Renal cortex interstitium (tissue), 11 donors: ENCODE data around the gene CENPF. TPM values are rescaled to one million over a fixed set of nuclear protein-coding genes. Genes with fewer than 3 reads are reported as not detected.
"Not testable (repeated sequence)": the region's sequence is repeated elsewhere in the genome, so short reads cannot be mapped to it uniquely, and the experiment has no call there.

Experiments
- DNase-seq, 11 donors: peaks; one replicate each; pipeline ENCODE4 v3.0.0-alpha.2; 2013; ENCODE audit warnings: low read depth in 9 of 11, low spot score in 4 of 11; ENCODE audit errors: extremely low read depth in 1 of 11
- polyA plus RNA-seq, 3 donors: library from polyadenylated mRNA; unstranded; fragments of 120-200 nt; gene quantifications; one replicate each; pipeline ENCODE4 v1.2.1, GENCODE V29; 2013; ENCODE audit not compliant: insufficient read length in 3 of 3

Gene CENPF
- polyA plus RNA-seq, 3 donors, result 74.9 to 135 (median 112) TPM

- DNase-seq, result not testable (repeated sequence)
These were observed 72.5 kb downstream of the CENPF start for GRCh38 chr1:214675524-214675923.

GRCh38 chr1:214676747-214677146 lies 73.8 kb downstream of the CENPF start:
- no peak for DNase-seq

GRCh38 chr1:214677945-214678344 lies 75.0 kb downstream of the CENPF start:
- DNase-seq, result no peak

GRCh38 chr1:214678386-214678785 lies 75.4 kb downstream of the CENPF start:
- DNase-seq, result no peak

DNA sequence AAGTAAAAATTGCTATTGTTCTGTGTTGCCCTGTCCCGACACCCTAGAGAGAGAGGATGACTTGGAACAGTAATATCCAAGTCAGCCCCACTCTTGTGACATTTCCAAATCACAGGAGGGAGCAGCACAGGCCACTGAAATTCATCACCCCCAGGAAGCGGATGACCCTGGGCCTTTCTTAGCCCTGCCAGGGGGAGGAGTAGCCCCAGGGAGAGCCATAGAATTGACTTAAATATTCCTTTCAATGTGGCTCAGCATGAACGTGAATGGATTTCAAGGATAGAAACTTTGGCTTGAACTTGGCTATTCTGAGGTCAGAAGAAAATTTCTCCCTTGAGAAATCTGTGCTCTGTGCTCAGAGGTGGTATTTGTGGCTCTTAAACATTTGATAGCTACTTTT lies 80.6 kb downstream of the CENPF start:
- no peak for DNase-seq

GRCh38 chr1:214685906-214686305 lies 82.9 kb downstream of the CENPF start:
- DNase-seq, result no peak

DNA sequence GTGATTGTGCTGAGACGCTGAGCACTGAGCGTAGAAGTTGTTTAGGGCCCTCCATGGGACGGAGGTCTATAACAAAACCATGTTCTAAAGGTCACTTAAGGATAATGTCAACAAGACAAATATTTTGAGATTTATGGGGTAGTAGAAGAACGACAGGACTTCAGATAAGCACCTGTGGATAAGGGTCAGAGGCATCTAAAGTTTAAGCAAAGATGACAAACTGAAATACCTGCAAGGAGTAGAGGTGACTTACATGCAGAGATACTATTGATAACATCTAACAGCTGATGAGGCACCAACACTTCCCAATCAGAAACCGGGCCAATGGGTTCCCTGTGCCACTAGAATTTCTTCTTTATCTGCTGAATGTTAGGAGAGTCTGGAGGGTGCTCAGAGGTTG lies 83.5 kb downstream of the CENPF start:
- no peak for DNase-seq

DNA sequence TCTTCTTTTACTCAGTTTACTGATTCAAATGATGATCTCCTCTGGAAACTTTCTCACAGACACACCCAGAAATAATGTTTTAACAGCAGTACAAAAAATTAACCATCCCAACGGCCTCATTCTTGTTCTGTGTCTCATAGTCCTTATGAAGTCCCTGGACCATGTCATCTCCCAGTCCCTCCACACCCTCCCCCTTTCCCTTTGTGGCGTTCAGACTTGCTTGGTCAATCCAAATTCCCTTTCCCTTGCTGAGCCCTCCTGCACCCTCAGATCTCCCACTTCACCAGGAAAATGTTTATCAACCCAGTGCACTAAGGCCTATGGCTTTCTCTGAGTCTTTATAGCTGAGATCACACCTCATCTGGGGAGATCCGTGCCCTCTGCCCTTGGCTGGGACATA lies 85.9 kb downstream of the CENPF start:
- DNase-seq, result no peak

DNA sequence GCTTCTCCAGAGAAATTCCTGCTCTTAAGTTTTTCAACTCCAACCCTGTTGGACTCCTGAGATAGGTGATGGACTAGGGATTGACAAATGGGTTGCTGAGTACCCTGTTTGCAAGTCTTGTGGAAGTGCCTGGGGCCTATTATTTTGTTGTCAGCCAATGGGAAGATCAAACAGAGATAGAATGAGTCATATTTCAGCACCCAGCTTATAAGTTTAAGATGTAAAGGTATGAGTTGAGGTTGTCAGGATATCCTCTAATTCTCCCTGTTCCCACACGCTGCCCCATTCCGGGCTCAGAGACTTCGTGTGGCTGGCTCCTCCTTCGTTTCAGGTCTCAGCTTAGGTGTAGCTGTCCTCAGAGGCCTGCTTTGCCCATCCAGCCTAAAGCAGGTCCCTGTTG lies 91.8 kb downstream of the CENPF start:
- DNase-seq, result no peak

DNA sequence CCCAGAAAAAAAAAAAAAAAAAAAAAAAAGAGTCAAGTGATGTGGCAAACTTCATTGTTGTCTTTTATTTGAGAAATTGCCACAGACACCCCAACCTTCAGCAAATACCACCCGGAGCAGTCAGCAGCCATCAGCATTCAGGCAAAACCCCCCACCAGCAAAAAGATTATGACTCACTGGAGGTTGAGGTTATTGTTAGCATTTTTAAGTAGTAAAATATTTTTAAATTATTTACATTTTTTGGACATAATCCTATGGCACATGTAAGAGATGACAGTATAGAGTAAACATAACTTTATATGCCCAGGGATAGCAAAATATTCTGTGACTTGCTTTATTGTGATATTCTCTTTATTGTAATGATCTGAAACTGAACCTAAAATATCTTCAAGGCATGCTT lies 95.6 kb downstream of the CENPF start:
- no peak for DNase-seq

DNA sequence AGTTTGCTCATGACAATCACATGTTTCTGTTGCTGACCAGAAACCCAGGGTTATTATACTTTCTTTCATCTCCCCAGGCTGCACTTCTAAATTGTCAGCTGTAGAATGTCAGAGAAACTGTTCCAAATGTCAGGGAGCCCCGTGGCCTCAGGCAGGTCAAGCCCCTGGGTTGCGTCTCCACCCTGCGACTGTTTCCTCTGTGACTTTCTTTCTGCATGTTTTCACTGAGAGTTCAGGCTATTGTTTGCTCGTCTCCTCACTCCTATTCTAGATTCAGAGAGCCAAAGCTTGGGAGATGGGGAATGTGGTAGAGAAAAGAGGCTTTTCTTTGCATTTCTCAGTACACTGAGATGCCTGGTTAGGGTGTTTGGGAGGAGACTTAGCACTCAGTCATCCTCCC lies 97.4 kb downstream of the CENPF start:
- peak in 2 of 11 donors; percentile 2 to 14 for DNase-seq

GRCh38 chr1:214702556-214702955 lies 99.6 kb downstream of the CENPF start:
- DNase-seq, result no peak

- DNase-seq, result no peak
These were observed 104.5 kb downstream of the CENPF start for GRCh38 chr1:214707306-214708087.

GRCh38 chr1:214708321-214708955 lies 105.4 kb downstream of the CENPF start:
- no peak for DNase-seq

DNA sequence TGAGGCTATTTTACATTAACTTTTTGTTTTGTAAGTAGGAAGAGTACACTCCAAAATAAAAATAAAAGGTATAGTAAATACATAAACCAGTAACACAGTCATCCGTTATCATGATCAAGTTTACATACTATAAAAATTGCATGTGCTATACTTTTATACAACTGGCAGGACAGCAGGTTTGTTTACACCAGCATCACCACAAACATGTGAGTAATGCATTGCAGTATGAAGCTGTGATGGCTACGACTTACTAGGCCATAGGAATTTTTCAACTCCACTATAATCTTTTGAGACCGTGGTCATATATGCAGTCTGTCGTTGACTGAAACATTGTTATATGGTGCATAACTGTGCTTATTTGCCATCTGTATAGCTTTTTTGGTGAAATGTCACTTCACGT lies 106.2 kb downstream of the CENPF start:
- DNase-seq, result no peak

DNA sequence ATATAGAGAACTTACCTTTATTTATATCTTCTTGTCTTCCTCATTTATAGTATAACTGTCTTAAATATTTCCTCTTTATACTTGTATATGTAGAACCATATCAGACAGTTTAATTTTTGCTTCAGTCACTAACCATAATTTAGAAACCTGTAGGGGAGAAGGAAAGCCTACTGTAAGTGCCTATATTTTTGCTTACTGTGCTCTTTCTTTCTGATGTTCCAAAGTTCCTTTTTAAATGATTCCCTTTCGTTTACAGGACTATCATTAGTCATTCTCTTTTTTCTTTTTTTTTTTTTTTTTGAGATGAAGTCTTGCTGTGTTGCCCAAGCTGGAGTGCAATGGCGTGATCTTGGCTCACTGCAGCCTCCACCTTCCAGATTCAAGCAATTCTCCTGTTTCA lies 109.7 kb downstream of the CENPF start:
- DNase-seq, result no peak

Other genes with a start within 250 kb of the CENPF start
- 10 to 100 TPM; 39.7 to 45.4 (median 43.5) TPM for gene PTPN14, start 51.6 kb upstream of the CENPF start, polyA plus RNA-seq